Gastrocnemius medialis (tissue), 4 donors: ENCODE data around the gene INPP4B. TPM values are rescaled to one million over a fixed set of nuclear protein-coding genes. Genes with fewer than 3 reads are reported as not detected.

Experiments used
- ATAC-seq, 2 donors: fragments of 150-250 bp; one replicate each; pipeline ENCODE4 v1.9.1; 2016
- DNase-seq, 2 donors: peaks; one replicate each; pipeline ENCODE4 v3.0.0-alpha.2; 2019
- H3K27ac ChIP-seq, 4 donors: fragments of 200-600 bp; sonication (generic); 1 replicate in 1 of 4; 2 replicates in 3 of 4; pipeline ENCODE4 v1.5.1; 2016 to 2018; ENCODE audit warnings: mild to moderate bottlenecking in 2 of 4, moderate library complexity in 1 of 4
- H3K27me3 ChIP-seq, 3 donors: fragments of 200-600 bp; sonication (generic) in 2 of 3; 1 replicate in 1 of 3; 2 replicates in 2 of 3; pipeline versions ENCODE4 v1.5.1 to v1.6.0; 2016 to 2019; ENCODE audit warnings: mild to moderate bottlenecking in 1 of 3, moderate library complexity in 1 of 3
- H3K36me3 ChIP-seq, 2 donors: fragments of 200-600 bp; sonication (generic) in 1 of 2; one replicate each; pipeline ENCODE4 v1.5.1; 2017 to 2018
- H3K4me1 ChIP-seq, 2 donors: fragments of 200-600 bp; sonication (generic) in 1 of 2; one replicate each; pipeline ENCODE4 v1.5.1; 2016 to 2017; ENCODE audit warnings: mild to moderate bottlenecking in 2 of 2
- H3K4me3 ChIP-seq, 4 donors: fragments of 200-600 bp; sonication (generic) in 3 of 4; 1 replicate in 1 of 4; 2 replicates in 3 of 4; pipeline ENCODE4 v1.5.1; 2016 to 2019; ENCODE audit warnings: mild to moderate bottlenecking in 2 of 4
- H3K9me3 ChIP-seq, 3 donors: fragments of 200-600 bp; sonication (generic) in 2 of 3; 1 replicate in 1 of 3; 2 replicates in 2 of 3; pipeline ENCODE4 v1.5.1; 2016 to 2019
- CTCF ChIP-seq, 5 experiments: fragments of 450-650 bp in 3 of 5; fragments of 200-600 bp in 2 of 5; sonication (generic) in 2 of 5; IDR thresholded peaks in 4 of 5; conservative IDR thresholded peaks in 1 of 5; 1 replicate in 4 of 5; 2 replicates in 1 of 5; pipeline ENCODE4 v1.5.1; 2016 to 2019; ENCODE audit warnings: antibody characterized with exemption in 5 of 5, mild to moderate bottlenecking in 3 of 5, moderate library complexity in 3 of 5
- POLR2A ChIP-seq, 2 donors: fragments of 450-650 bp; IDR thresholded peaks; one replicate each; pipeline ENCODE4 v1.6.1; 2017; ENCODE audit warnings: antibody characterized with exemption in 2 of 2, mild to moderate bottlenecking in 2 of 2, moderate library complexity in 2 of 2
- in situ Hi-C, 4 donors: fragments of 200-750 bp; cut with MboI; loops; one replicate each; pipeline versions ENCODE4 v1.15.0 to v1.8.0; 2017; ENCODE audit warnings: low sequenced_read_pairs in 4 of 4
- intact Hi-C: fragments of 100-400 bp; cut with DNase I; formaldehyde crosslinking; loops from one replicate; pipeline ENCODE4 v1.15.1; 2023; ENCODE audit warnings: low total_unique reads
- total RNA-seq, 4 donors: library from RNA; depleted of rRNA; stranded (reverse); fragments of >200 nt; gene quantifications; one replicate each; pipeline versions ENCODE4 v1.1.0 to v1.2.3, GENCODE V29; 2016

INPP4B gene
- total RNA-seq, 4 donors from 2014 or later: 7.5 to 23.6 (median 9.1) TPM

- Histone ChIP-seq H3K27me3 (no peaks in the 10 kb centered on the region), H3K27ac (no peak overlapping the region), H3K9me3 (no peaks in the 10 kb centered on the region), H3K4me3 (no peak overlapping the region), H3K4me1 (no peaks in the 10 kb centered on the region), H3K36me3 (no peaks in the 10 kb centered on the region)
- in situ Hi-C loops: no loop called here
- intact Hi-C loops: loop anchor here (5.0 kb wide), 1 partner anchor 145 kb away; no protein-coding TSS in a partner anchor
- no peak for DNase-seq
- no peak for ATAC-seq
- TF ChIP-seq POLR2A (IDR thresholded peaks at IDR 0.05) (no peak), CTCF (IDR thresholded peaks at IDR 0.05 in 4 of 5, conservative IDR thresholded peaks at IDR 0.05 in 1 of 5) (no peak)
These were observed 36.1 kb upstream of the INPP4B start for GRCh38 chr4:142882159-142882558.

GRCh38 chr4:142881331-142881730 is 35.2 kb upstream of the INPP4B start:
- in situ Hi-C loops: no loop called here
- DNase-seq: no peak
- no peaks in the 10 kb centered on the region for H3K4me1 ChIP-seq
- TF ChIP-seq POLR2A (IDR thresholded peaks at IDR 0.05): no peak
- no peak for TF ChIP-seq CTCF (IDR thresholded peaks at IDR 0.05 in 4 of 5, conservative IDR thresholded peaks at IDR 0.05 in 1 of 5)
- intact Hi-C loops: loop anchor here (5.0 kb wide), 1 partner anchor 146 kb away; no protein-coding TSS in a partner anchor
- no peaks in the 10 kb centered on the region for H3K27me3 ChIP-seq
- H3K36me3 ChIP-seq: no peaks in the 10 kb centered on the region
- ATAC-seq: no peak
- no peak overlapping the region for H3K4me3 ChIP-seq
- H3K27ac ChIP-seq: no peak overlapping the region
- H3K9me3 ChIP-seq: no peaks in the 10 kb centered on the region

GRCh38 chr4:142875117-142875516 is 29.0 kb upstream of the INPP4B start:
- no peaks in the 10 kb centered on the region for H3K9me3 ChIP-seq
- no peak for TF ChIP-seq POLR2A (IDR thresholded peaks at IDR 0.05)
- no peak for TF ChIP-seq CTCF (IDR thresholded peaks at IDR 0.05 in 4 of 5, conservative IDR thresholded peaks at IDR 0.05 in 1 of 5)
- in situ Hi-C loops (no loop called here), intact Hi-C loops (no loop called here)
- H3K4me3 ChIP-seq: no peak overlapping the region
- H3K4me1 ChIP-seq: no peaks in the 10 kb centered on the region
- no peaks in the 10 kb centered on the region for H3K27me3 ChIP-seq
- ATAC-seq: no peak
- no peak overlapping the region for H3K27ac ChIP-seq
- no peaks in the 10 kb centered on the region for H3K36me3 ChIP-seq
- no peak for DNase-seq

- TF ChIP-seq CTCF (IDR thresholded peaks at IDR 0.05 in 4 of 5, conservative IDR thresholded peaks at IDR 0.05 in 1 of 5) (no peak), POLR2A (IDR thresholded peaks at IDR 0.05) (no peak)
- ATAC-seq (no peak), DNase-seq (no peak)
- no peaks in the 10 kb centered on the region for H3K4me1 ChIP-seq
- H3K36me3 ChIP-seq: no peaks in the 10 kb centered on the region
- in situ Hi-C loops: no loop called here
- no peak overlapping the region for H3K27ac ChIP-seq
- no peaks in the 10 kb centered on the region for H3K9me3 ChIP-seq
- H3K4me3 ChIP-seq: no peak overlapping the region
- intact Hi-C loops: no loop called here
- no peaks in the 10 kb centered on the region for H3K27me3 ChIP-seq
These were observed 28.6 kb upstream of the INPP4B start for GRCh38 chr4:142874684-142875083.

- Histone ChIP-seq H3K27ac (no peak overlapping the region), H3K9me3 (no peaks in the 10 kb centered on the region), H3K4me1 (no peaks in the 10 kb centered on the region), H3K36me3 (no peaks in the 10 kb centered on the region), H3K27me3 (no peaks in the 10 kb centered on the region), H3K4me3 (no peak overlapping the region)
- in situ Hi-C loops: no loop called here
- no peak for TF ChIP-seq CTCF (IDR thresholded peaks at IDR 0.05 in 4 of 5, conservative IDR thresholded peaks at IDR 0.05 in 1 of 5)
- TF ChIP-seq POLR2A (IDR thresholded peaks at IDR 0.05): no peak
- intact Hi-C loops: no loop called here
- ATAC-seq: no peak
- DNase-seq: no peak
These were observed 20.6 kb upstream of the INPP4B start for GRCh38 chr4:142866685-142867084.
